ENCODE results near the gene DDIT4L.
"Not testable (repeated sequence)": the region's sequence is repeated elsewhere in the genome, so short reads cannot be mapped to it uniquely, and the experiment has no call there.

Gene DDIT4L, protein sequence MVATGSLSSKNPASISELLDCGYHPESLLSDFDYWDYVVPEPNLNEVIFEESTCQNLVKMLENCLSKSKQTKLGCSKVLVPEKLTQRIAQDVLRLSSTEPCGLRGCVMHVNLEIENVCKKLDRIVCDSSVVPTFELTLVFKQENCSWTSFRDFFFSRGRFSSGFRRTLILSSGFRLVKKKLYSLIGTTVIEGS

DNA sequence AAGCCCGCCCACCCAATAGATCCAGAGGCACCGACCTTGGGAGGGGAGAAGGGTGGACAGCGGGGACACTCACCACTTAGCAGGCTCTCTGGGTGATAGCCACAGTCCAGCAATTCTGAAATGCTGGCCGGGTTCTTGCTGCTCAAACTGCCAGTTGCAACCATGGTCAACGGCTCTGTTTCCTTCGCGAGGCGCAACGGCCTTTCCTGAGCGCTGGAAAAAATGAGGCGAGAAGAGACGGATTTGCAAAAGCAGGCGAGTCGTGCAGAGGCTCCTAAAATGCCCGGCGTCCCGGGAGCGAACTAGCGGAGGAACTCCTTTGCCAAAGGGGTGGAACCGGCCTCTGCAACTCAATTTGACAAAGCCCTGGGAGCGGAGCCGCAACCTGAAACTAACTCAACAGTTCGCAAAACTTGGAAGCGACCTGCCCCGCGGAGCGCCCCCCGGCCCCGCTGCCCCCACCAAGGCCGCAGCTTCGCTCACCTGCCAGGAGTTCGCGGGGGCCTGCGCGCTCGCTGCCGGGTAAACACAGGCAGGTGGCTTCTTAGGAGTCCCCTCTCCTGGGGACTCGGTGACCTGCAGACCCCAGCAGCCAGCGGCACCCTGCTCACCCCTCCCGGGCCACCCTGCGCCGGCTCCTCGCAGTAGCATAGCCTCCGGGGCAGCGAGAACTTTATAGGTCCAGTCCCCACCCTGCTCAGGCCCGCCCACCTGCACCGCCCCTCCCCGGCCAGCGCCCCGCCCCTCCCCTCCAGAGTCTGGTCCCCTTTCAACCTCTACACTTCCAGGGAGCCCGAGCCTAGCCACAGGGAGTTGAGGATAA is at the start of gene DDIT4L:
TSS of gene DDIT4L (minus strand) at position 649 of the 823 bp plus-strand sequence. CDS start at position 164, 485 bp downstream.
- no peak for DNase-seq (ENCODE audit: low read depth)

DNA sequence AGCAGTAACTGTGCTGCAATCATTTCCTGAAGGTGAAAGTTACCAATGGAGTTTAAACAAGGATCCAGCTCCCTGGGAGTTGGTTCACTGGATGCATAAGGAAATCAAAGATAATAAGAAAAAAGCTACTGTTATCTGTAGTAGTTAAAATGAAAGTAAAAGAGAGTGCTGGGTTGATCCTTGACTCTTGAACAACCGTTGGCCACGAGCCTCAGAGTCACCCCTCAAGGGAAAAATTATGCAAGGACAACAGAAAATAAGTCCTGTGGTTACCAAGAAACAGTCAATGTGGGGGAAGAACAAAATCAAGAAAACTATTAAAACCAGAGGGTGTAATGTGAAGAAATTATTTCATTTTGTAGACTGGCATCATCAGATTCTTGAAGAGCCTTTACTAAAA is 49.7 kb upstream of the DDIT4L start:
- no peak for DNase-seq (ENCODE audit: low read depth)

DNA sequence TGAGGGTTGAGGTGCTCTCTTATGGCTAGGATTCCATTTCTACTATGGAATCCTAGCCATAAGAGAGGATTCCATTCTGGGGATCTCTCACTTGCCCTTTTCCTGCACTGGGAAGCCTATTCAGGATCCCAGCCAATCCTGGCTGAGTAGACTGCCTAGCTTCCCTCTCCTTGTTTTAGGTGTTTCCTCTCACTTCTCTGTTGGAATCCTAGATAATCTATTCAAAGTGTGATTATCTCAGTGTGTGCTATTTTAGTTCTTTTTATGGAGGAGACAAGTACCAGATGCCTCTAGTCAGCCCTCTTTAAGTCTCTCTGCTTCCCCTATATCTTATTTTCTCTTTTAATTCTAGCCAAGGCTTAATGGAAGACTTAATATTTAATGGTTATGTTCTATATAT is 34.5 kb upstream of the DDIT4L start:
- DNase-seq (ENCODE audit: low read depth): no peak

DNA sequence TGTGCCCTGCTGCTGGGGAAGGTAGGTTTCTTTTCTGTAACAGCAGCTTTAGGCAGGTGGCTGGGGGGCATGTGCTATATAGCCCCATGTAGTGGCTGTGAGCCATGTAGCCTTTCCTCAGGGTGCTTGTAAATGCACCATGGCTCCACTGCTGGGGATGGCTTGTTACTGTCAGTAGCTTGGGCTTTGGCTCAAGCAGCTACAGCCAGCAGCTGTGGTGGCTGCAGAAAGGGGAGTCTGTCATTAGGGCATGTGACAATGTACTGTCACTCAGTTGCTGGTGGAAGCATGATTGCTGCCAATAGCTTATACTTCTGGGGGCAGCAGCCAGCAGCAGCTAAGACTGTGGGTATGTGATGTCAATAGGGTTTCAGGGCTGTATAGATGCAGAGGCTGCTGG is 33.9 kb upstream of the DDIT4L start:
- DNase-seq (ENCODE audit: low read depth): no peak

DNA sequence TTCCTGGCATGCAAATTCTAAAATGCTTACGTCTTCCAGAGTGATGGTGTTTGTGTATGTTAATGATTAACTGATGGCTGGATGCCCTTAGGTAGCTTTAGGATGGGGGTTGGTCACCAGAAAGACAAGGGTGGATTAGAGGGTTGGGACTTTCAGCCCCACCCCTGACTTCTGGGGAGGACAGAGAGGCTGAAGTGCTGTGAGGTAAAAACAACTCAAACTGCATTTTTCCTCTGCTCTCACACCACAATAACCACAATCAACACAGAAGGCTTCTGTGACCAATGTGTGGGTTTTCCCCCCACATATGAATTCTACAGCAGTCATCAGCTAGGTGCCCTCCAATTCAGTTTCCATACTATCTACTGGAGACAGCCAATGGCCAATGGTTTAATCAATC is 18.7 kb upstream of the DDIT4L start:
- no peak for DNase-seq (ENCODE audit: low read depth)

DNA sequence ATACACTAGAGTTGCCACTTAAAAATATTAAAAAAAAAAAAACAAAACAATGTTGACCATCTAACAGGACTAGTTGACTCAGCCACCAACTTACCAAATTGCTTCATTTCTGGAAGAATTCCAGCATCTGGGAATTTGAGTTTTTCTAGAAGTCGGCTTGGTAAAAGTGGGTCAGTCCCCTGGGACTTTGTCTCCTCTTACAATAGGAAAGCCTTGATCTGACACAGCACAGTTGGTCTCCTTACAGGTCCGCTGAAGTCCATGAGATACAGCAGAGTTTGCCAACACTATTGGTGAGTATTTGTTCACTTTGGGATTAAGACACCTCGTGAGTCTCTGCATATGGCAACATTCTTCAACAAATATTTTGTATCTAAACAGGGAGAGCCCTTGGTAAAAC is 18.2 kb upstream of the DDIT4L start:
- no peak for DNase-seq (ENCODE audit: low read depth)

DNA sequence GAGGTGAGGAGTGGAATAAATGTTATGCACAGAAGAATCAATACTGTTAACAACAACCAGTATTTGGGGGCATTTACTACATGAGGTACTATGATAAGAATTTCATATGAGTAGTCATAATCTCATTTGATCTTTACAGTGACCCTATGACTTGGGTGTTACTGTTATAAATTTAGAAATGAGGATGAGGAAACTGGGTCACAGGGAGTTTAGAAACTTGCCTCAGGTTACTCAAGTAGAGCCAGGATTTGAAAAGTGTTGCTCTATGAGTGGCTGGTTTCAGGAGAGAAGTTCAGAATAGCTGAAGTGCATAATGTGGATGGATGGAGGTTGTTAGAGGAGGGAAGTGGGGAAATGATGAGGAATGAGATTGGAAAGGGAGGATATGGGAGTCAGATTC is 16.6 kb upstream of the DDIT4L start:
- DNase-seq (ENCODE audit: low read depth): no peak

DNA sequence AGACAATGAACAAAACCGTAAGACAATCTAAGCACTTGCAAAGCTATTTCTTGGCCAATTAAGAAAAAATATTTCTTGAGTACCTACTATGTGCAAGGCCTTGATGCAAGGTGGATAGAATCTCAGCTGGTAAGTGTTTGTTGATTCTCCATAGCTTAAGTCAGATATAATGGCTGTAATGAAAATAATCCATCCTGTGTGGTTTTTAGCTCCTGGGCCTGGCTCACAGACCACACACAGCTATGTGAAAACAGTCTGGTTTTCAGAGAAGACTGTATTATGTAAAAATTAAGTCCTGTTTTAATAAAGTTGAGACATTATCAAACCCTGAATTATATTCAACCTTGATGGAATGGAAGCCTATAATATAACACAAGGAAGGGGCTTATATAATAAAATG is 7.8 kb upstream of the DDIT4L start:
- DNase-seq (ENCODE audit: low read depth): no peak

DNA sequence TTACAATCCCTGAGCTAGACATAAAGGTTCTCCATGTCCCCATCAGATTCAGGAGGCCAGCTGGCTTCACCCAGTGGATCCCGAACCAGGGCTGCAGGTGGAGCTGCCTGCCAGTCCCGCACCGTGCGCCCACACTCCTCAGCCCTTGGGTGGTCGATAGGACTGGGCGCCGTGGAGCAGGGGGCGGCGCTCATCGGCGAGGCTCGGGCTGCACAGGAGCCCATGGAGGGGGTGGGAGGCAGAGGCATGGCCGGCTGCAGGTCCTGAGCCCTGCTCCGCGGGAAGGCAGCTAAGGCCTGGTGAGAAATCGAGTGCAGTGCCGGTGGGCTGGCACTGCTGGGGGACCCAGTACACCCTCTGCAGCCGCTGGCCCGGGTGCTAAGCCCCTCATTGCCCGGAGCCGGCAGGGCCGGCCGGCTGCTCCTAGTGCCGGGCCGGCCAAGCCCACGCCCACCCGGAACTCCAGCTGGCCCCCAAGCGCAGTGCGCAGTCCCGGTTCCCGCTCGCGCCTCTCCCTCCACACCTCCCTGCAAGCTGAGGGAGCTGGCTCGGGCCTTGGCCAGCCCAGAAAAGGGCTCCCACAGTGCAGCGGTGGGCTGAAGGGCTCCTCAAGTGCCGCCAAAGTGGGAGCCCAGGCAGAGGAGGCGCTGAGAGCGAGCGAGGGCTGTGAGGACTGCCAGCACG is 6.3 kb upstream of the DDIT4L start:
- DNase-seq (ENCODE audit: low read depth): not testable (repeated sequence)

DNA sequence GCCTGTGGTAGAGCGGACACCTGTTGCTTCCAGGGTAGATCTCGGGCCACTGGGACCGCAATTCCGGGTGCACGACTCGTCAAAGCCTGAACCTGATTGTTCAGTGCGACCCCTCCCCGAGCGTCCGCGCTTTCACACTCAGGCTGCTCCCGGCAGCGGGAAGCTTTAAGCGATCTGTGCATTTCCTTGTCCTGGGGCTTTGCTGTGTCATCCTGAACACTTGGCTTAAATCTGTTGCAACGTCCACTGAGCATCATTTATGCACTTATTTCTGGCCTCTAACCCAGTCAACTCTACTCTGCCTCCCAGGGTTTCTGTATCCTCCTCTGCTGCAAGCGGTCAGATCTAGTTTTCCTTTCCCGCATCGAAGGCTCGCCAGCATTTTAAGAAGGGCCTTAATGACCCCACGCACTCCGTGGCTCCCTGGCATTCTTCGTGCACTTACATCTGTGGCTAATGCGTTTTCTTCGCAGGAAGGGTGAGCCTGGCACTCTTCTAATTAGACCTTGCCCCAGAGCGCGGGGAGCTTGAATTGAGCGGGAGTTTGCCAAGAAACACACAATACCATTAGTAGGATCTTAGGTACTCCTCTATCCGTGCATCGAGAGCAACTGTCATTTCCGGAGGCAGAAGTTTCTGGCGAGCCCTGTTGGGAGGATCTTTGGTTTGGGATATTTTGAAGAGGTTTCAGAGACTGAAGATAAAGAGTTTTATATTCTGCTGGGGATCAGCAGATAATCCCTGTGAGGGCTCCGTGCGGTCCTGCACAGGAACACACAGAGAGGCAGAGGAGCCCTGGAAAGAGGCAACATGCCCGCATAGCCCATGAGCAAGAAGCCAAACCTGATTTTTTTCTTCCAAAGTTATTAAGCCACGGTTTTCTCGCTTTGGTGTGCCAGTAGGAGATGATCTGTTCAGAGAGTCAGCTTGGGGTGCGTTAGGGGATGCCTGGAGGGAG is 654 bp upstream of the DDIT4L start:
- DNase-seq (ENCODE audit: low read depth): no peak

DNA sequence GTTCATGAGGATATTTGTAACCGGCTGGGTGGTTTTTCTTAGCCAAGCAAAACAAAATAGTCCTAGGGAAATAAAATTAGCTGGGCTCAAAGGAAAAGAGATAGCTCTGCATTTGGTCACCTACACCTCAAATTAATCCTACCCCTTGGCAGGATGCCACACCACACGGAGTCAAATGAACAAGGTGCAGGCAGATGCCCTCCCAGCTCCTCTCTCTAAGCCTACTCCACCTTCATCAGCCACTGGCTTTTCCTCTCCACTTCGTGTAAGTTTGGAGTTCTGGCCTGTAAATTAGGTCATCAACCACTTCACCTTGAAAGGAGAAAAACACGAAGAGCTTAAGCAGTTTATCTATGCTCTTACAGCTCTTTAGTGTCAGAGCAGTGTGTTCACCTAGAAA is 1.4 kb downstream of the DDIT4L start:
- no peak for DNase-seq (ENCODE audit: low read depth)

DNA sequence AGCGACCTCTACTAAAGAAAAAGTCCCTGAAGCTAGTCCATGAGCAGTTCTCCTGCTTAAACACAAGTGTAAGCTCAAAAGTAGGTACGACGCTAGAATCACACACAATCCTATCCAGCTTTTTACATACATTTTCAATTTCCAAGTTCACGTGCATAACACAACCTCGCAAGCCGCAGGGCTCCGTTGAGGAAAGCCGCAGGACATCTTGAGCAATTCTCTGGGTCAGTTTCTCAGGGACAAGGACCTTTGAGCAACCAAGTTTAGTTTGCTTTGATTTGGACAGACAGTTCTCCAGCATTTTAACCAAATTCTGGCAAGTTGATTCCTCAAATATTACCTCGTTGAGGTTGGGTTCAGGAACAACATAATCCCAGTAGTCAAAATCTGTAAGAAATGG is 2.5 kb downstream of the DDIT4L start:
- no peak for DNase-seq (ENCODE audit: low read depth)

DNA sequence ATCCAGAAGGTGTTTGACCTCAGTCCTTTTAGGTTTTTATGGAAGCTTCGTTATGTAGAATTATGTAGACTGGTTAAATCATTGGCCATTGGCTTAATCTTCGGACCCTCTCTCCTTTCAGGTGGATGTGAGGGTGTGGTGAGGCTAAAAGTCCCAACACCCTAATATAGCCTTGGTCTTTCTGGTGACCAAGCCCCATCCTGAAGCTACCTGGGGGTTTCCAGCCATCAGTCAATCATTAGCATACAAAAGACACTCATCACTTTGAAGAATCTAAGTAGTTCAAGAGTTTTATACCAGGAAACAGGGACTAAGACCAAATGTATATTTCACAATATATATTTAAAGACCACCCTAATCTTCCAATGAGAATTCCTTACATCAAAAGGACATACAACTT is 5.5 kb downstream of the DDIT4L start:
- DNase-seq (ENCODE audit: low read depth): no peak

DNA sequence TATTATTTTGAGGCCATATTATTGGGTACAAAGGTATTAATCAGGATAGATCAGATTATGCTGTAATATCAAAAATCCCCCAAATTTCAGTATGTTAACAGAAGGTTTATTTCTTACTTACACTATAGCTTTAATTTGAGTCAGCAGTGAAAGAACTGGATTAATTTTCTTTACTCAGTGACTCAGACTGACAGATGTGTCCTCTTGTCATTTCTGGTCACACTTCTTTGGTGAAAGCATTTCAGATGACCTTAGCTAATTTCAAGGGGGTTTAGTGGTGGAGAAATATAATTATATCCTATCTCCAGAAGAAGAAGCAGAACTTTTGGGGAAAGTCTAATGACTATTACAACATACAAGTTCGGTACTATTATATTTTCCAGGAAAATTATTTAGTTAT is 12.4 kb downstream of the DDIT4L start:
- DNase-seq (ENCODE audit: low read depth): no peak

DNA sequence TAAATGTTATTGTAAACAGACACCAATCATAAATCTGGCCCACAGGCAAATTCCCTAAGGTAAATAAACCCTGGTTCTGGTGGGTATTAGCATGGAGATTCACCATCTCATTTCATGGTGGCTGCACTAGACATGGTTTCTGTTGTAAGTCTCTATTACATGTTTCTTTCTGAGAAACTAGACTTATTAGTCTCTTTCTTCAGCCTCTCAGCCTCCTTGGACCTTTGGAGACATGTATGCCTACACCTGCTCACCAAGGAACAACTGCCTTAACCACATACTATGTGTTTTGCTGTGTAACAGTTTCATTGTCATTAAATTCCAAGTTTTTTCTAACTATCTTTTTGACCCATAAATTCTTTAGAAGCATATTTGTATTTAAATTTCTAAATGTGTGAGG is 13.1 kb downstream of the DDIT4L start:
- no peak for DNase-seq (ENCODE audit: low read depth)

DNA sequence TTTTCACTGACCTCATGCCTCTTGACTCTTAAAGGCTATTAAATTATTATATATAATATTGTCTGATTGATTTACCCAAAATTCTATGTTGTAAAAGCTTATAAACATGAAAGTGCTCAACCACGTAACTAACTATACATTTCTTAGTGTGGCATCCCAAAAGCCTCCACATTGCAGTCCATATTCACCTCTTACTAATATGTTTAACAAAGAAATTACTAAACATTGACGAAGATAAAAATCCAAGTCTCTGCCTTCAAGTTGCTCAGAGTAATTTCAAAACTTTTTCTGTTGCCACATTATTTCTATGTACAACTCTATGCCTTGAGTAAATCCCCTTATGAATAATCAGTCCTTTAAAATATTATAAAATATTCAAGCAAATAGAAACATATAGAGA is 14.4 kb downstream of the DDIT4L start:
- DNase-seq (ENCODE audit: low read depth): no peak

DNA sequence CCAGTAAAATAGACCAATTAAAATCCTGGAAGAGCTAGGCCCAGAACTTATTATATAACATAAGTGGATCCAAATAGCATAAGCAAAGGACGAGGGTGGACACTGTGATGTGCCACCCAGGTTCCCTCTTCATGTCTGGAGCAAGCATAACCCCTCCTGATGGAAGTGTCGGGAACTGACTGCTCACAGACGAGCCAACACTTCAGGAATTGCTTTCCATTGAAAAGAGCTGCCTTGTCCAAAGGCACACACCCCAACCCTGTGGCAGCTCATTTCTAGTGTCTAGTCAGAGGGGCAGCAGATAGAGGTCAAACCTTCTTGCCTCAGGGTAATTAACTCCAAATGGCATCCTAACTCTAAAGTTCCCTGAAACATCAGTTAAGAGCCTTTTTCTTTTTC is 15.3 kb downstream of the DDIT4L start:
- no peak for DNase-seq (ENCODE audit: low read depth)

DNA sequence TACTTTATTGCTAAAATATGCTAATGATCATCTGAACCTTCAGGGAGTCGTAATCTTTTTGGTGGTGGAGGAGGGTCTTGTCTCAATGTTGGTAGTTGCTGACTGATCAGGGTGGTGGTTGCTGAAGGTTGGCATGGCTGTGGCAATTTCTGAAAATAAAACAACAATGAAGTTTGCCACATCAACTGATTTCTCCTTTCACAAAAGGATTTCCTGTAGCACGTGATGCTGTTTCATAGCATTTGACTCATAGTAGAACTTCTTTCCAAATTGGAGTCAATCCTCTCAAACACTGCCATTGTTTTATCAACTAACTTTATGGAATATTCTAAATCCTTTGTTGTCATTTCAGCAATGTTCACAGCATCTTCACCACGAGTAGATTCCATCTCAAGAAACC is 19.3 kb downstream of the DDIT4L start:
- DNase-seq (ENCODE audit: low read depth): no peak

DNA sequence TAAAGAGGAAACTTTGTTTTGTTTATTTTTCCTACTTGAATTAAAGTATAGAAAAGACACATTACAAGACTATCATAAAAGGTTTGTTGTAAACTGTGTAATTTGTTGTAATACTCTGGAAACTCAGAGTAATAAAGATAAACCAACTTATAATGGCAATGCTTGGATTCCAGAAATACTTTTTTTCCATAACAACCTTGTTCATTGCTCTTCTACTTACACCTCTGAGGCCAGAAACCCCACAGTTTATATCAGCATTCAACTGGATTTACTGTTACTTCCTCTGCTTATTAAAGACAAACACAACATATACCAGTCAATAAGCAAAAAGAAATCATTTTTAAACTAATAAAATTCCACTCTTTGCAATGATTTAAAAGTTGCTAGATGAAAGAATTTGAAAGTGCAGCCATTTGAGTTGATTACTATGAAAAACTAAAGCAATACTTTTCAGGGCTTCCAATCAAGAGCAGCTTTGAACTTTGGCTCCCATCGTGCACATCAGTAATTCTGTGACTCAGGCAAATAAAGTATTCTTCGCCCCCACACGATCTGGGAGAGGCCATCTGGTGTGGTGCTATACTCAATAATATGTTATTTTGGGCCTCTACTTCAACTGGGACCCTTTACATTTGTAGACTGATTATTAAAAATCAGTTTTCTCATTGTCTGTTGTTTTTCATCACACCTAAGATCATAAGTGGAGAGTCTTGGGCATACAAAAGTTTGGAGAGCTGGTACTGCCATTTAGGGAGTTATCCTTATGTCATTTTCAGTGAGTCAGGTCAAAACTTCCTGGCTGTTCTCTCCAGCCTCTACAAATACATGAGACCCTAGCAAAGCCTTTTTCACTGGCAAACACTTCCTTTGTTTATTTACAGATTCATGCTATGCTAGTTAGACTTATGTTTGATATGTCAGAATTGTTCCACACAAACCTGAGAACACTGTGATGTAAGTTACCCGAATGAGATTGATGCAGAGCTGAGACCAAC is 20.5 kb downstream of the DDIT4L start:
- no peak for DNase-seq (ENCODE audit: low read depth)

DNA sequence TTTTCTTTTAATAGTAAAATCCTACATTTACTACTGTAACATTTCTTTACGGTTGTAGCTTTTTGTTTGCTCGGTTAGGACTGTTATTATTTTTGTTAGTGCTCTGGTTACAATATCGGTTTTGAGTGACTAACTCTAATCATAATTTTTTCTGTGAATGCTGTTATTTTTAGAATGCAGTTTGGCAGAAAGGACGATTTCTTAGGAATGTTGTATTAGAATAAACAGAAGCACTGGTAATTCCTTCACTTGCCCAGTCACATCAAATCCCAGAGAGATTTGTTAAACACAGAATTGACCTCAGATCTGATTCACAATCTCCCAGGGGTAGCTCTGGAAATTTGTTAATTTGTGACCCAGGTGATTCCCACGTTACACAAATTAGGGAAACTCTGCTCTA is 21.7 kb downstream of the DDIT4L start:
- DNase-seq (ENCODE audit: low read depth): no peak
